GM12873 (cell line): ENCODE data around the gene PCYT1A.

Experiments used
- CTCF ChIP-seq: IDR thresholded peaks from 2 replicates; pipeline ENCODE4 v1.5.1; 2012; ENCODE audit warnings: low read depth, mild to moderate bottlenecking, moderate library complexity, low read length, control low read depth; ENCODE audit not compliant: insufficient read depth; ENCODE audit errors: missing control alignments

Gene PCYT1A

DNA sequence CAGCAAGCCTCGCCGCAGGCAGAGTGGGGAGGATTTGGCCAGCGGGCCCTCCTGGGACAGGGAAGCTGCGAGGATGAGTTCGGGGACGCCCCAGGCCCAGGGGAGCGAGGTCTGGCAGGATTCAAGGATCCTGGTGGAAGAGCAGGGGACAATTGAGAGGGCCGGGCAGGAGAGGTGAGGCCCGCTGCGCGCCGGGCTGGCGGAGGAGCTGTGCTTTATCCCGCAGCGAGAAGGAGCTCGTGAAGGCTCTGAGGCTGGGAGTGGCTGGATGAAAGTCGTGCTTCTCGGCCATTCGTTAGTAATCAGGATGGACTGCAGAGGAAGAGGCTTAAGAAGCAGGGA, 67.6 kb downstream of the PCYT1A start:
- no peak for TF ChIP-seq CTCF

DNA sequence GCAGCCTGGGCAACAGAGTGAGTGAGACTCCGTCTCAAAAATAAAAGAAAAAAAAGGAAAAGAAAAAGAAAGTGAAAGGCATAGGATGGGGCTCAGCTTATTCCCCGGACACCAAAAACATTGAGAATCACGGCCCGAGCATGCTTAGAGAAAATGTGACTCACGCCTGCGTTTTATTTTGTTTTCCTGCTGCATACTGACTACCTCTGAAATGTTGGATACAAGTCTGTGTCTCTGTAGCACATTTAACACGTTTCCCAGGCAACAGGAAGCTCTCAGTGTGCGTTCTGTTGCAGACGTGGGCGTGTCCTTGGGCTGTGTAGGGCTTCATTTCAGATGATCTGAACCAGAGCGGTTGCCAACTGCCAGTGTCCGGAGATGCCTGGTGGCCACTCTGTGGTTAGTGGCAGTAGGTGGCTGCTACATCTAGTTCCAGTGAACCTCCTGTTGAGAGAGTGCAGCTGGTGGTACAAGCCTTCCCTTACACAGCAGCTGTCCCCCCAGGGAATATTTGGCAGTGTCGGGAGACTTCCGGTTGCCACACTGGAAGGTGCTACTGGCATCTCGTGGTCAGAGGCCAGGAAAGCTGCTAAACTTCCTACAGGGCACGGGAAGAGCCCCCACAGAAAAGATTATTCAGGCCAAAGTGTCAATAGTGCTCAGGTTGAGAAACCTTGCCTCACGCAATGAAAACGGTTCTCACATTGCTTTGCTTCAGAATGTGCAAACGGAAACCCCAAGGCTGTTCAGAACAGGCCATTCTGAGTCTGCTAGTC, 68.1 kb downstream of the PCYT1A start:
- TF ChIP-seq CTCF: no peak

DNA sequence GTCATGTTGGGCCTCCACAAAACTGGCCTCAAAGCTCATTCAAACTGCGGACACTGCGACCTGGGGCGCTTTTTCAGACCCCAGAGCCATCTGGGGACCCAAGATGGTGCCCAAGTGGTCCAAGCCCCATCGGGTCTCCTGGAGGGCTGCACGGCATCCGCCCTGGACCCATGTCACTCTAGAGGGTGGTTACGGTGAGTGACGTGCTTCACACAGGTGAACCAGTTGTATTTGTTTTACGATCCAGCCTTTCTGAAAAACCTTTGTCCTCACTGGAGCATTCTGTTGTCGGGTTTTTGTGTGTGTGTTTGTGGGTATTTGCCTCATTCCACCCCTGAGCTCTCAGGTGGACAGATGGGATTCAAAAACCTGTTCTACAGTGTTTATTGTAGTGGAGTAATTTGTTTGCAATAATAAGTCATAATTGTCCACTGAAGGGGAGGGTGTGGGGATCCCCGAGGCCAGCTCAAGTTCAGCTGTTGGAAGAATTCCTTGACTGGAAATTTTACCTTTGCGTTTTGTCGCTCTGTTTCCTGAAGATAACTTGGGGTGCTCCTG, 69.3 kb downstream of the PCYT1A start:
- no peak for TF ChIP-seq CTCF

GRCh38 chr3:196217307-196218154, 70.0 kb downstream of the PCYT1A start:
- TF ChIP-seq CTCF: no peak

DNA sequence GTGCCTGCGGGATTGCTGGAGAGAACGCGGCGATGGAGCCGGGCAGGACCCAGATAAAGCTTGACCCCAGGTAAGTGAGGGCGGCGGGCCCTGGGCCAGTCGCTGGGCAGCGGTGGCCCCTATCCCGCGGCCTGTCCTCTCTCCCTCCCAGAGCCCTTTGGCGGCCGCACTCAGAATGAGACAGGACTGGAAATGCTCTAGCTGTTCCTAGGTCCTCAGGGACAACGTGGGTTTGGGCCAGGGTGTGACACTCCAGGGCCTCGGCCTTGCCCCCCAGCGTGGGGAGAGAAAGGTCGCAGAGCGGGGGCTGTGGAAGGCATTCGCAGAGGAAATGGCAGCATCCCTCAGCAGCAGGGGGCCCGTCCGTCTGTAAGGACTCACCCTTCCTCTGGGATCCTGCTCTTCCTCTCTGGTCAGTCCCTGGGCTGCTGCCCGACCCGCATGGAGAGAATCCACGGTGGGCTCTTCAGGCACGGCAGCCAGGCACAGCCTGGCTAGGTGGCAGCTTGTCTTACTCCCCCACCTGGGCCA, 70.8 kb downstream of the PCYT1A start:
- TF ChIP-seq CTCF: no peak

GRCh38 chr3:196216089-196216564, 71.4 kb downstream of the PCYT1A start, which contains the start of gene SLC51A:
Gene SLC51A, plus strand, starts transcription at chr3:196216534. Its CDS starts 179 bp downstream, at chr3:196216713.
- TF ChIP-seq CTCF: no peak
